Thyroid gland (tissue), 4 donors: ENCODE measurements around the gene PKN1.

Source experiments
- CTCF ChIP-seq, 6 experiments: fragments of 200-600 bp in 3 of 6; fragments of 450-650 bp in 3 of 6; sonication (generic) in 3 of 6; IDR thresholded peaks; one replicate each; pipeline ENCODE4 v1.5.1; 2016 to 2019; ENCODE audit warnings: antibody characterized with exemption in 6 of 6, mild to moderate bottlenecking in 2 of 6, inconsistent platforms in 1 of 6, moderate library complexity in 1 of 6
- POLR2A ChIP-seq, 2 donors: fragments of 450-650 bp; IDR thresholded peaks; one replicate each; pipeline ENCODE4 v1.6.1; 2017; ENCODE audit warnings: antibody characterized with exemption in 2 of 2, mild to moderate bottlenecking in 2 of 2, moderate library complexity in 1 of 2

GRCh38 chr19:14428882-14429416, 4.2 kb upstream of the PKN1 start:
- no peak for TF ChIP-seq CTCF (IDR thresholded peaks at IDR 0.05)
- TF ChIP-seq POLR2A (IDR thresholded peaks at IDR 0.05) = no peak
